Measurements from ENCODE around the gene BOK. TPM values are rescaled to one million over a fixed set of nuclear protein-coding genes. Genes with fewer than 3 reads are reported as not detected.

The BOK gene
- total and polyA plus RNA-seq, 2 of the 4 experiments (the other 2 are of a cell fraction) = 13.3 to 34.4 TPM

GRCh38 chr2:241535871-241536655 lies 22.5 kb upstream of the BOK start:
- Histone ChIP-seq H3K4me1 (ENCODE audit: control insufficient read depth, insufficient read depth, low read length) (no peaks in the 10 kb centered on the region), H2BK5ac (ENCODE audit: low read depth, low read length, poor library complexity, severe bottlenecking) (no peak overlapping the region), H3K27me3 (ENCODE audit: control insufficient read depth, insufficient read depth, low read length) (peaks cover 18% of the 10 kb centered on the region), H2BK15ac (ENCODE audit: low read depth, low read length) (no peak overlapping the region), H2BK120ac (ENCODE audit: low read depth, low read length) (no peak overlapping the region), H3K14ac (replicated peaks; ENCODE audit: low read depth, low read length) (no peak overlapping the region), H4K91ac (ENCODE audit: insufficient read depth, low read depth, low read length) (no peak overlapping the region), H3K9me3 (ENCODE audit: control insufficient read depth, insufficient read depth, low read length) (no peaks in the 10 kb centered on the region), H2AFZ (replicated peaks; ENCODE audit: low read length, poor library complexity) (no peak overlapping the region), H3K4me3 (ENCODE audit: insufficient read depth, low read depth, low read length) (no peak overlapping the region), H4K5ac (ENCODE audit: low read depth, low read length) (no peak overlapping the region), H3K79me1 (ENCODE audit: low read depth in 1 of 2, low read length in 2 of 2) (no peaks in the 10 kb centered on the region), H2AK5ac (ENCODE audit: low read depth, low read length) (no peak overlapping the region), H3K18ac (ENCODE audit: low read depth, low read length) (no peak overlapping the region), H3K9ac (ENCODE audit: low read depth, low read length) (no peak overlapping the region), H3K27ac (ENCODE audit: insufficient read depth, low read length) (no peak overlapping the region), H3K56ac (ENCODE audit: extremely low read depth, insufficient read depth, low read length) (no peak overlapping the region), H3K4me2 (ENCODE audit: low read depth, low read length) (no peak overlapping the region), H3K23ac (ENCODE audit: low read depth, low read length) (no peak overlapping the region), H3K4ac (ENCODE audit: low read depth, low read length) (no peak overlapping the region), H2BK20ac (ENCODE audit: low read depth, low read length) (no peak overlapping the region), H4K20me1 (ENCODE audit: insufficient read depth, low read length) (no peaks in the 10 kb centered on the region), H3K9me1 (ENCODE audit: insufficient read depth, low read length) (no peaks in the 10 kb centered on the region), H3K36me3 (ENCODE audit: control insufficient read depth, insufficient read depth, low read length) (no peaks in the 10 kb centered on the region), H4K8ac (ENCODE audit: low read depth in 2 of 2, low read length in 2 of 2) (no peak overlapping the region), H2AK9ac (replicated peaks; ENCODE audit: low read depth, low read length, poor library complexity) (no peak overlapping the region)
- BruUV-seq (replicated peaks) = no TSS peak
- intact Hi-C loops (cut with micrococcal nuclease) (no loop called here), in situ Hi-C loops (cut with MboI; ENCODE audit: low sequenced_read_pairs) (no loop called here), dilution Hi-C loops (cut with HindIII; ENCODE audit: low sequenced_read_pairs, unreplicated experiment) (no loop called here)
- ChIA-PET CTCF (interaction anchor here (0.5 kb wide), 1 partner anchor 20 kb away, joined by 4 read pairs; no protein-coding TSS in a partner anchor), POLR2A (ENCODE audit: unreplicated experiment) (no interaction called here)
- ATAC-seq (ENCODE audit: low read depth) (no peak), DNase-seq (no peak)
- WGBS, 2 experiments (ENCODE audit: extremely low coverage in 2 of 2, insufficient read length in 1 of 2) = 62% methylated on average over 4 of the region's 13 CpGs; no CpG with 5 or more reads in 1 of the 2 experiments
- no peak for TF ChIP-seq USF2 (IDR thresholded peaks at IDR 0.05; ENCODE audit: low read depth, low read length)
- no peak for TF ChIP-seq RAD21 (IDR thresholded peaks at IDR 0.05; ENCODE audit: low read length)
- no peak for TF ChIP-seq NFE2L2 (IDR thresholded peaks at IDR 0.05; ENCODE audit: low read depth, low read length)
- no peak for TF ChIP-seq MXI1 (IDR thresholded peaks at IDR 0.05; ENCODE audit: borderline replicate concordance, low read depth, low read length)
- TF ChIP-seq MAZ (IDR thresholded peaks at IDR 0.05; ENCODE audit: borderline replicate concordance, low read depth, low read length) = no peak
- TF ChIP-seq BHLHE40 (IDR thresholded peaks at IDR 0.05; ENCODE audit: low read depth, low read length) = no peak
- no peak for TF ChIP-seq SMC3 (IDR thresholded peaks at IDR 0.05; ENCODE audit: low read depth, low read length)
- TF ChIP-seq CEBPB (IDR thresholded peaks at IDR 0.05; ENCODE audit: low read depth, low read length) = no peak
- TF ChIP-seq CHD1 (IDR thresholded peaks at IDR 0.05; ENCODE audit: low read depth, low read length) = no peak
